HL-60 (cell line): ENCODE measurements around the gene AVPR1B.

Experiments
- DNase-seq, 2 experiments: peaks; one replicate each; pipeline ENCODE4 v3.0.0-alpha.2; 2010 to 2020; ENCODE audit warnings: low read depth in 1 of 2, low spot score in 1 of 2
- H3K27ac ChIP-seq: fragments of 250-450 bp; sonication (Bioruptor Pico); replicated peaks from 2 replicates; pipeline ENCODE4 v1.5.1; 2020; ENCODE audit warnings: mild to moderate bottlenecking, moderate library complexity
- H3K27me3 ChIP-seq: fragments of 250-450 bp; sonication (Bioruptor Pico); 2 replicates; pipeline ENCODE4 v1.5.1; 2021; ENCODE audit warnings: mild to moderate bottlenecking, moderate library complexity; ENCODE audit not compliant: insufficient read depth, poor library complexity, severe bottlenecking
- H3K4me3 ChIP-seq: replicated peaks from 2 replicates; pipeline ENCODE4 v1.5.1; 2011; ENCODE audit warnings: mild to moderate bottlenecking, control low read depth, low read length; ENCODE audit not compliant: insufficient read depth
- CTCF ChIP-seq: IDR thresholded peaks from one replicate; pipeline ENCODE4 v1.5.1; 2011; ENCODE audit warnings: low read length, control low read depth, inconsistent platforms; ENCODE audit not compliant: insufficient read depth
- GABPA ChIP-seq: IDR thresholded peaks from 2 replicates; pipeline ENCODE4 v1.6.1; 2012; ENCODE audit warnings: low read depth
- POLR2AphosphoS5 ChIP-seq: IDR thresholded peaks from 2 replicates; pipeline ENCODE4 v1.6.1; 2012; ENCODE audit warnings: low read depth
- SPI1 ChIP-seq: IDR thresholded peaks from 2 replicates; pipeline ENCODE4 v1.6.1; 2012; ENCODE audit warnings: low read depth, mild to moderate bottlenecking, borderline replicate concordance
- TF ChIP-seq, protein P1 (sequence below): IDR thresholded peaks from 2 replicates; pipeline ENCODE4 v1.6.1; 2012; ENCODE audit warnings: low read depth; ENCODE audit not compliant: insufficient replicate concordance

Gene AVPR1B

GRCh38 chr1:206074839-206075238 lies 42.3 kb downstream of the AVPR1B start:
- TF ChIP-seq SPI1, result peak; percentile 31; the same call in 1 of the 2 replicates
- TF ChIP-seq GABPA, result no peak
- peak; percentile 19 for TF ChIP-seq CTCF
- TF ChIP-seq POLR2AphosphoS5, result 0 out of 2 replicates have a peak, but pooled peaks have one; percentile 18
- TF ChIP-seq, protein P1, sequence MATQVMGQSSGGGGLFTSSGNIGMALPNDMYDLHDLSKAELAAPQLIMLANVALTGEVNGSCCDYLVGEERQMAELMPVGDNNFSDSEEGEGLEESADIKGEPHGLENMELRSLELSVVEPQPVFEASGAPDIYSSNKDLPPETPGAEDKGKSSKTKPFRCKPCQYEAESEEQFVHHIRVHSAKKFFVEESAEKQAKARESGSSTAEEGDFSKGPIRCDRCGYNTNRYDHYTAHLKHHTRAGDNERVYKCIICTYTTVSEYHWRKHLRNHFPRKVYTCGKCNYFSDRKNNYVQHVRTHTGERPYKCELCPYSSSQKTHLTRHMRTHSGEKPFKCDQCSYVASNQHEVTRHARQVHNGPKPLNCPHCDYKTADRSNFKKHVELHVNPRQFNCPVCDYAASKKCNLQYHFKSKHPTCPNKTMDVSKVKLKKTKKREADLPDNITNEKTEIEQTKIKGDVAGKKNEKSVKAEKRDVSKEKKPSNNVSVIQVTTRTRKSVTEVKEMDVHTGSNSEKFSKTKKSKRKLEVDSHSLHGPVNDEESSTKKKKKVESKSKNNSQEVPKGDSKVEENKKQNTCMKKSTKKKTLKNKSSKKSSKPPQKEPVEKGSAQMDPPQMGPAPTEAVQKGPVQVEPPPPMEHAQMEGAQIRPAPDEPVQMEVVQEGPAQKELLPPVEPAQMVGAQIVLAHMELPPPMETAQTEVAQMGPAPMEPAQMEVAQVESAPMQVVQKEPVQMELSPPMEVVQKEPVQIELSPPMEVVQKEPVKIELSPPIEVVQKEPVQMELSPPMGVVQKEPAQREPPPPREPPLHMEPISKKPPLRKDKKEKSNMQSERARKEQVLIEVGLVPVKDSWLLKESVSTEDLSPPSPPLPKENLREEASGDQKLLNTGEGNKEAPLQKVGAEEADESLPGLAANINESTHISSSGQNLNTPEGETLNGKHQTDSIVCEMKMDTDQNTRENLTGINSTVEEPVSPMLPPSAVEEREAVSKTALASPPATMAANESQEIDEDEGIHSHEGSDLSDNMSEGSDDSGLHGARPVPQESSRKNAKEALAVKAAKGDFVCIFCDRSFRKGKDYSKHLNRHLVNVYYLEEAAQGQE, result peak; percentile 58
- DNase-seq, result peak in 1 of 2 experiments; percentile 62
- Histone ChIP-seq H3K27me3 (no peaks in the 10 kb centered on the region), H3K4me3 (no peak overlapping the region), H3K27ac (peak overlapping the region; percentile 42)

DNA sequence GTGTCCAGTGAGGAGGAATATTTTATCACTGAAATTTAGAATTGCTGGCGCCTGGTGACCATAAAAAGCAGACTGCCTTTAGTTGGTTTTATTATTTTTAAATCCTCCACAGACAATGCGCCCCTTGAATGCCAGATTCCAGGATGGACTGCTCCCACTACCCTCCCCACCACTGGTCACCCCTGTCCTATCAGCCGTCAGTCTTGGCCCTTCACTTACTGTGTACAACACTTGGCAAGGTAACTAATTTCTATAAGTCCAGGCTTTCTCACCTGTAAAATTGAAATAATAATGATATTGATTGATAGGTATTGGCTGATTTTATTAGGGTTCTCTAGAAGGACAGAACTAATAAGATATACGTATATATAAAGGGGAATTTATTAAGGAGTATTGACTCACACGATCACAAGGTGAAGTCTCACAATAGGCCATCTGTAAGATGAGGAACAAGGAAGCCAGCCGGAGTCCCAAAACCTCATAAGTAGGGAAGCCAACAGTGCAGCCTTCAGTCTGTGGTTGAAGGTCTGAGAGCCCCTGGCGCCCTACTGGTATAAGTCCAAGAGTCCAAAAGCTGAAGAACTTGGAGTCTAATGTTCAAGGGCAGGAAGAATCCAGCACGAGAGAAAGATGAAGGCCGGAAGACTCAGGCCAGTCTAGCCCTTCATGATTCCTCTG lies 46.4 kb downstream of the AVPR1B start:
- Histone ChIP-seq H3K27me3 (no peaks in the 10 kb centered on the region), H3K4me3 (no peak overlapping the region), H3K27ac (no peak overlapping the region)
- DNase-seq, result peak in 1 of 2 experiments; percentile 68
- no peak for TF ChIP-seq POLR2AphosphoS5
- no peak for TF ChIP-seq CTCF
- peak; percentile 58; the same call in 1 of the 2 replicates for TF ChIP-seq SPI1
- TF ChIP-seq, protein P1, result no peak

- no peaks in the 10 kb centered on the region for H3K27me3 ChIP-seq
- no peak for DNase-seq
- TF ChIP-seq CTCF (no peak), POLR2AphosphoS5 (no peak), SPI1 (peak; percentile 69)
- H3K4me3 ChIP-seq, result no peak overlapping the region
- peak overlapping the region; percentile 8 for H3K27ac ChIP-seq
Observed at GRCh38 chr1:206068314-206068713, 48.9 kb downstream of the AVPR1B start.
